ENCODE results near the gene LMF1.

LMF1 gene

GRCh38 chr16:999677-1000076 lies 28.9 kb upstream of the LMF1 start:
- Histone ChIP-seq H3K79me2 (ENCODE audit: insufficient read depth, low read length) (no peaks in the 10 kb centered on the region), H3F3A (ENCODE audit: insufficient read depth) (no peaks in the 10 kb centered on the region), H3K27me3 (ENCODE audit: low read length) (no peaks in the 10 kb centered on the region)

GRCh38 chr16:998615-999014 lies 27.8 kb upstream of the LMF1 start:
- Histone ChIP-seq H3K79me2 (ENCODE audit: insufficient read depth, low read length) (no peaks in the 10 kb centered on the region), H3K4me2 (ENCODE audit: low read depth, low read length, poor library complexity, severe bottlenecking) (no peak overlapping the region), H3K9me3 (ENCODE audit: insufficient read depth, low read length) (no peaks in the 10 kb centered on the region), H3K9ac (ENCODE audit: low read length) (no peak overlapping the region), H3K27me3 (ENCODE audit: low read length) (no peaks in the 10 kb centered on the region), H3K4me3 (ENCODE audit: insufficient read depth, low read length, poor library complexity, severe bottlenecking) (no peak overlapping the region), H3K27ac (ENCODE audit: low read depth, low read length) (no peak overlapping the region), H4K20me1 (ENCODE audit: low read depth, low read length) (no peaks in the 10 kb centered on the region), H3K9me2 (replicated peaks; ENCODE audit: insufficient read depth, low read length) (no peaks in the 10 kb centered on the region), H2AFZ (ENCODE audit: low read depth, low read length, severe bottlenecking) (no peak overlapping the region), H3K36me3 (ENCODE audit: low read length) (no peaks in the 10 kb centered on the region), H3F3A (ENCODE audit: insufficient read depth) (no peaks in the 10 kb centered on the region)
- TF ChIP-seq EZH2phosphoT487 (conservative IDR thresholded peaks at IDR 0.05; ENCODE audit: low read length) (no peak), CTCF (IDR thresholded peaks at IDR 0.05; ENCODE audit: insufficient read depth, low read length, poor library complexity, severe bottlenecking) (no peak)

More at GRCh38 chr16:999677-1000076, 28.9 kb upstream of the LMF1 start:
- Histone ChIP-seq H3K4me2 (ENCODE audit: low read depth, low read length, poor library complexity, severe bottlenecking) (no peak overlapping the region), H3K27ac (ENCODE audit: low read depth, low read length) (no peak overlapping the region), H3K36me3 (ENCODE audit: low read length) (no peaks in the 10 kb centered on the region), H3K9me3 (ENCODE audit: insufficient read depth, low read length) (no peaks in the 10 kb centered on the region), H3K9me2 (replicated peaks; ENCODE audit: insufficient read depth, low read length) (no peaks in the 10 kb centered on the region), H3K9ac (ENCODE audit: low read length) (no peak overlapping the region), H4K20me1 (ENCODE audit: low read depth, low read length) (no peaks in the 10 kb centered on the region), H2AFZ (ENCODE audit: low read depth, low read length, severe bottlenecking) (no peak overlapping the region), H3K4me3 (ENCODE audit: insufficient read depth, low read length, poor library complexity, severe bottlenecking) (no peak overlapping the region)
- TF ChIP-seq EZH2phosphoT487 (conservative IDR thresholded peaks at IDR 0.05; ENCODE audit: low read length) (no peak), CTCF (IDR thresholded peaks at IDR 0.05; ENCODE audit: insufficient read depth, low read length, poor library complexity, severe bottlenecking) (no peak)

- Histone ChIP-seq H3K4me2 (ENCODE audit: low read depth, low read length, poor library complexity, severe bottlenecking) (no peak overlapping the region), H3F3A (ENCODE audit: insufficient read depth) (no peaks in the 10 kb centered on the region), H3K9me2 (replicated peaks; ENCODE audit: insufficient read depth, low read length) (no peaks in the 10 kb centered on the region), H2AFZ (ENCODE audit: low read depth, low read length, severe bottlenecking) (no peak overlapping the region), H3K79me2 (ENCODE audit: insufficient read depth, low read length) (no peaks in the 10 kb centered on the region), H3K4me3 (ENCODE audit: insufficient read depth, low read length, poor library complexity, severe bottlenecking) (no peak overlapping the region), H3K9me3 (ENCODE audit: insufficient read depth, low read length) (no peaks in the 10 kb centered on the region), H3K36me3 (ENCODE audit: low read length) (no peaks in the 10 kb centered on the region), H3K27ac (ENCODE audit: low read depth, low read length) (no peak overlapping the region), H4K20me1 (ENCODE audit: low read depth, low read length) (no peaks in the 10 kb centered on the region), H3K27me3 (ENCODE audit: low read length) (no peaks in the 10 kb centered on the region), H3K9ac (ENCODE audit: low read length) (no peak overlapping the region)
- TF ChIP-seq CTCF (IDR thresholded peaks at IDR 0.05; ENCODE audit: insufficient read depth, low read length, poor library complexity, severe bottlenecking) (no peak), EZH2phosphoT487 (conservative IDR thresholded peaks at IDR 0.05; ENCODE audit: low read length) (no peak)
Measured at GRCh38 chr16:998211-998610, 27.4 kb upstream of the LMF1 start.

Data from SU-DHL-6 (cell line).